Bone marrow (tissue), 2 donors: ENCODE results near the gene PLEKHA1.

Source experiments
- DNase-seq, 2 donors: peaks; one replicate each; lab custom pipeline; 2025; lab: John Stamatoyannopoulos, UW

PLEKHA1 gene

GRCh38 chr10:122379041-122379440 lies 4.5 kb downstream of the PLEKHA1 start:
- DNase-seq: no peak

GRCh38 chr10:122379537-122379936 lies 5.0 kb downstream of the PLEKHA1 start:
- no peak for DNase-seq

GRCh38 chr10:122380703-122381102 lies 6.2 kb downstream of the PLEKHA1 start:
- no peak for DNase-seq

GRCh38 chr10:122381680-122382079 lies 7.2 kb downstream of the PLEKHA1 start:
- no peak for DNase-seq

- no peak for DNase-seq
Measured at GRCh38 chr10:122386514-122386913, 12.0 kb downstream of the PLEKHA1 start.

GRCh38 chr10:122387572-122387971 lies 13.1 kb downstream of the PLEKHA1 start:
- DNase-seq: no peak

- DNase-seq: no peak
Measured at GRCh38 chr10:122388287-122388997, 13.9 kb downstream of the PLEKHA1 start.

GRCh38 chr10:122390271-122390670 lies 15.8 kb downstream of the PLEKHA1 start:
- DNase-seq: no peak

- DNase-seq: no peak
Measured at GRCh38 chr10:122390679-122391078, 16.2 kb downstream of the PLEKHA1 start.

- no peak for DNase-seq
Measured at GRCh38 chr10:122391875-122392274, 17.4 kb downstream of the PLEKHA1 start.

GRCh38 chr10:122392835-122393234 lies 18.3 kb downstream of the PLEKHA1 start:
- DNase-seq: no peak

GRCh38 chr10:122393288-122393687 lies 18.8 kb downstream of the PLEKHA1 start:
- DNase-seq: no peak

GRCh38 chr10:122402548-122403131 lies 28.1 kb downstream of the PLEKHA1 start:
- no peak for DNase-seq

- DNase-seq: no peak
Measured at GRCh38 chr10:122404576-122404975, 30.1 kb downstream of the PLEKHA1 start.

- no peak for DNase-seq
Measured at GRCh38 chr10:122407375-122408125, 33.0 kb downstream of the PLEKHA1 start.

- DNase-seq: no peak
Measured at GRCh38 chr10:122413327-122413726, 38.8 kb downstream of the PLEKHA1 start.

- DNase-seq: no peak
Measured at GRCh38 chr10:122417667-122418066, 43.2 kb downstream of the PLEKHA1 start.

- DNase-seq: no peak
Measured at GRCh38 chr10:122419016-122419415, 44.5 kb downstream of the PLEKHA1 start.

GRCh38 chr10:122419876-122420623 lies 45.5 kb downstream of the PLEKHA1 start:
- no peak for DNase-seq

- no peak for DNase-seq
Measured at GRCh38 chr10:122420624-122421007, 46.1 kb downstream of the PLEKHA1 start.

- no peak for DNase-seq
Measured at GRCh38 chr10:122421054-122421625, 46.6 kb downstream of the PLEKHA1 start.

GRCh38 chr10:122421742-122422141 lies 47.2 kb downstream of the PLEKHA1 start:
- no peak for DNase-seq
